ENCODE data around the gene ABTB2.
"Not testable (repeated sequence)": the region's sequence is repeated elsewhere in the genome, so short reads cannot be mapped to it uniquely, and the experiment has no call there.

Gene ABTB2

DNA sequence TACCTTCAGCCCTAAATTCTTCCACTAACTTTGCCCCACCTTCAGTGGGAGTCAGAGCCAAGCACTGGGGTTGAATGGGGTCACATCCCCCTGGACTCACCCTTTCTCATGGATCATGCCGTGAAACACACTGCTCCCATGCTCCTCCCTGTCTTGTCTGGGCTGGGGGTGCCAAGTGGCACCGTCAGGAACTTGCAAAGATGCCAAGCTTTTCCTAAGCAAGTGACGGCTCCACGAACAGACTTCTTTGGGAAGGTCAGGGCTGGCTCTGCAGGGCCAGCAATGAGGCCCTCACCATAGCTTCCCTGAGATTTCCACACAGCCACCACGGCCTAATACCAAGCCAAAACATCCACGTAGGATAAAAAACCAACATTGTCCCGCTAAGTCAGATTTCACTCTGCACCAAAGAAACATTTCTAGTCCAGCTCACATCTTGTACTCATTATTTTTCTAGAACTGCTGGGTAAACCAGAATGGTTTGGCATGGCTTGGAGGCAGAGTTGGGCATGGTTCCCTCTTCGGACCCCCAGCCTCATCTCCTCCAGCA lies 175.9 kb downstream of the ABTB2 start:
- DNase-seq = no peak

- no peak for DNase-seq
These were observed 176.6 kb downstream of the ABTB2 start for GRCh38 chr11:34181251-34181650.

DNA sequence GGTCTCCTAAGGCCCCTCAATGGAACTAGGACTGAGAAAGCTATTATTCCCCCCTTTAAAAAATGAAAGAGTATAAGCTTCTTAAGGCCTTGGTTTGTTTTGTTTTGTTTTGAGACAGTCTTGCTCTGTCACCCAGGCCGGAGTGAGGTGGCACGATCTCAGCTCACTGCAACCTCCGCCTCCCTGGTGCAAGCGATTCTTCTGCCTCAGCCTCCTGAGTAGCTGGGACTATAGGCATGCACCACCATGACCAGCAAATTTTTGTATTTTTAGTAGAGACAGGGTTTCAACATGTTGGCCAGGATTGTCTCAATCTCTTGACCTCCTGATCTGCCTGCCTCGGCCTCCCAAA lies 177.0 kb downstream of the ABTB2 start:
- not testable (repeated sequence) for DNase-seq

DNA sequence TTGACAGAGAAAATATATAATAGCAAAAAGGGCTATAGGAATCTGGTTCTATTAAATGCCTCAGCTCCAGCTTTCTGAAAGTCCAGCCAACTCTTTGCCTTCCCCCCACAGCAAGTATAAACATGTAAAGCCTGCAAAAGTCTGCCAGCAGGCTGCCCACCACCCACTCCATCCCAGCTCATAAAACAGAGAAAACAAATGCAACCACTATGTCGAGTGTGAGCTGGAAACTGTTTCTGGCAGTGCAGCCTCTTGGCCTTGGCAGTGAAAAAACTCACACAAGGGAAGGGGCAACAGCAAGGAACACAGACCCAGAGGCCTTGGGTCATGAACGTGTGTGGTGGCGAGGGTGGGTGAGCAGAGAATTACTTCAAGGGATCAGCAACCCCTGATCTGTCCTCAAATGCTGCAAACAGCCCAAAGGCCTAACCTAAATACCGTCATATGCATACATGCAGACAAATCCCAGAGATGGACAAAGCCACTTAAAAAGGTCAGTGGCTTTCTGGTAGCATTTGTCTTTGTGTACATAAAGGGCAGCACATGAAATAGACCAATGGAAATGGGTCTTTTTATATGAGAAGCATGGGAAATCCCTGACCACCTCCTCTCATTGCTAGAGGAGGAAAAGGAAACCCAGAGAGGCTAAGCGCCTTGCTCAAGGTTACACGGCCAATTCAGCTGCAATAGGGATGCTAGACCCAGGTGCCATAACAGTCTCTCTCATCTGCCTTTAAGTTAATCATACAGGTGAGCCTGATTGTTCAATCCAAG lies 177.6 kb downstream of the ABTB2 start:
- no peak for DNase-seq

DNA sequence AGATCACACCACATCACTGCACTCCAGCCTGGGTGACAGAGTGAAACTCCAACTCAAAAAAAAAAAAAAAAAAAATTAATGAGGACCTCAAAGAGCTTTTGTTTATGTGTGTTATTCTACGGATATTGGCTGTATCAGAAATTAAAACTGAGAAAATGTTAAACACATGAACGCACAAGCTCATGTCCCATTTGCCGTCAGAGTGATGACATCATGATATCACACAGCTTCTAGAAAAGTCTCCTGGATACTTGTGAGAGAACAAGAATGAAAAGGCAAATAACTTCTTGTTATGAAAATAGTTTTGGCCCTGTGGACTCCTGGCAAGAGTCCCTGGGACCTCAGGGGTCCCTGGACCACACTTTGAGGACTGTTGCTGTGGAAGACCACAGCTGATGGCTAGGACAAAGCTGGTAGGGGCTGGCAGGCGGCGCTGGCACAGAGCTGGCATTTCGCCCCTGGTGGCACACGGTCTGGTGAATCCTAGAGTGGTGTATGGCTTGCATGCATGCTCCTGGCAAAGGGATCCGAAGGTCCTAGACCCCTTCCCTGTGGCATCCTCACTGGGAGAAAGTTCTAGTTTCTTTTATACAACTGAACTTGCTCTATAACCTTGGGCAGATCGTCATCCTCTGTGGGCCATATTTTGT lies 178.7 kb downstream of the ABTB2 start:
- DNase-seq = no peak

GRCh38 chr11:34178209-34178821 lies 179.5 kb downstream of the ABTB2 start:
- no peak for DNase-seq

DNA sequence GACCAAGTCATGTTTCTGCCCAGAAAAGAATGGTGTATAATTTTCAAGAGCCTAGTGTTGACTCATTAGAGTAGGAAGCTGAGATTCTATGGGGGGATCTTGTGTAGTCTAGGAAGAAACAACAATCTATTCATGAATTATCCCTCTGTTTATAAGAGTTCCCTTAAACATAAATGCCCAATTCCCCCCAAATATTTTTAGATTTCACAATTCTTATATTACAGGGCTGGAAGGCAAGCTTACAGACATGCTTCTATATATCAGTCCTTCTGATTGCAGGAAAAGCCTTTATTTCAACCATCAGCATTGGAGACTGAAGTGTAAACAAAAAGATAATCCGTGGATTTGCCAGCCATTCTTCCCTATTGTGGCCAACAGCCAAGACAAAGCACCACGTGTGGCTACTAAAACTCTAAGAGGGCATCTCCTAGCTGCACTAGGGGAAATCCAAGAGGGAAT lies 181.0 kb downstream of the ABTB2 start:
- no peak for DNase-seq

DNA sequence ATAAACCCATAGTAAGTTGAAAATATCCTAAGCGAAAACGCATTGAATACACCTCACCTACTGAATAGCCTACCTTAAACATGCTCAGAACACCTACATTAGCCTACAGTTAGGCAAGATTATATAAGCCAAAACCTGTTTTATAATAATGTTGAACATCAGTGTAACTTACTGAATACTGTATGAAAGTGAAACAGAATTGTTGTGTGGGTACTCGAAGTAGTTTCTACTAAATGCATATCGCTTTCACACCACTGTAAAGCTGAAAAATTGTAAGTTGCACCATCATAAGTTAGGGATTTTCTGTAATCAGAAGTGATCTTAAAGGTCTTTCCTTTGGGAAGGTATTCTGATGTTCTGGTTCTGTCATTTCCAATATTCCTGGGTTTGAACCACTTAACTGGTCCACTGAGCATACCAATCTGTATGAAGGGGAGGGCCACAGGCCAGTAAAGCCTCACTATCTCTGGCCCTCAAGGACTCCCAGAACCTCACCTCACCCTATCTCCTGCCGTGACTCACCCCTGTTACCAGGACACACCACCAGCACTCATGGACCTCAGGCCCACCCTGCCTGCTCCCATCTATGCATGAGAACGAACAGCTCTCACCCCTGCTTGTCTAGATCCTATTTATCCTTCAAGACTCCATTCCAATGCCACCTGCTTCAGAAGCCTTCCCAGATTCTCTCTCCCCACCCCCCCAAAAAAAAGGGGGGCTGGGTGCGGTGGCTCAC lies 182.4 kb downstream of the ABTB2 start:
- DNase-seq = no peak

- peak; percentile 74 for DNase-seq
These were observed 183.3 kb downstream of the ABTB2 start for GRCh38 chr11:34174412-34175041.

DNA sequence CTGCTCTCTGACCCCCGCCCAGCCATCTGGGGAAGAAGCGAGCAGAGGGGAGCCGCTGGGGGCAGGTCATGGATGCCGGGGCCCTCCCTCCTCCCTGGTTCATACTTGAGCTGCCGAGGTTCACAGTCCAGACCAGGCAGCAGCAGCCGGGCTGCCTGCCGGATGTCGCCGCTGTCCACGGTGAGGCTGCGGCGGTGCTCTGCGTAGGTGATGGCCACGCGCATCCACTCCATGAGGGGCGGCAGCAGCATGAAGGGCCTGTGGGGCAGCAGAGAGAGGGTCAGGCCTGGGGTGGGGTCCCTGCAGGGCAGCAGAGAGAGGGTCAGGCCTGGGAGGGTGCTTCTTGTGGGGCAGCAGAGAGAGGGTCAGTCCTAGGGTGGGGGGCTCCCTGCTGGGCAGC lies 184.8 kb downstream of the ABTB2 start:
- no peak for DNase-seq

DNA sequence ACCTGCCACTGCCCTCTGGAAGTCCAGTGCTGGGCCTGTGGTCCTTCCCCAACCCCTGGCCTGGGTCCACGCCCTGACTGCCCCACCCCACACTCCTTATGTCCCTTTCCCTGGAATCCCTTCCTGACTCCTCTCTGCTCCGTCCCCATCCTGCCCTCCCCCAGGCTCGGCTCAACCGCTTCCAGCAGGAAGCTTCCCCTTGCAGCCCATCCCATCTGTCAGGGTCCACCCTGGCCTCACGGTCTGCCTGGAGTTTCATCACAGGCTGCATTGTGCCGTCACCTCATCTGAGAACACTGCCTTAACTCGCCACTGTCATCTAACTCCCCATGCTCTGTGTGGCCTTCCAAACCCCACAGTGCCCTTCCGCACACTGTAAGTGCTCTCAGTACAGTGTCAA lies 188.1 kb downstream of the ABTB2 start:
- no peak for DNase-seq

DNA sequence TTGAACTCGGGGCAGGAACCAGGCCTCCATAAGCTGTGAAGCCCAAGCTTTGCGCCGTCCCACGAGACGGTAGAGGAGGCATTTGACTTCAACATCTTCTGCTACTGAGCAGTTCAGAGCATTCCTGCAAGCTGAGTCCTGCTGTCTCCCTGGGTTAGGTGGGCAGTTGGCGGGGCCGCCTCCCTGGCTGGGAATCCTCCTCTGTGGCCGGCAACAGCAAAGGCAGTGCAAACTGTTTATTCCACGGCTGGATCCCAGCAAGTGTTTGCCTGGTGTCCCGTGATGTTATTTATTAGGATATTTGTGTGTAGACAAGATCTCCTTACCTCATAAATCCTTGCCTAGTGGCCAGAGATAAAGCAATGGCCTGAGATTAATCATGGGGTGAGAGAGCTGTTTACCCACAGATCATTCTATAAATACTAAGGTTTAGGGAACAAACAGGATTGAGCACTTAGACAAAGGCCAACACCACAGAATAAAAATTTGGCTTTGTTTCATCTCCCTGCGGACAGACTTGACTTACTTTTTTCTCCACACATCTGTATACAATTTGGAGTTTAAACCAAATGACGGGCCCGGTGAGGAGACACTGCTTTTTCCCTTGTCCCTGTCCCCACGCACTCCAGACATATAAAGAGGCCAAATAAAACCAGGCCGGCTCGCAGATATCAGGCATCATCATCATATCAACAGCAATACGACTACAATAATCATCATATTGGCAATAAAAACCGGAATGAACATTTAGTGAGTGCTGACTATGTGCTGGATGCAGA lies 189.0 kb downstream of the ABTB2 start:
- DNase-seq = no peak

GRCh38 chr11:34167961-34168360 lies 189.8 kb downstream of the ABTB2 start:
- no peak for DNase-seq

GRCh38 chr11:34166806-34167740 lies 190.7 kb downstream of the ABTB2 start:
- DNase-seq = no peak

DNA sequence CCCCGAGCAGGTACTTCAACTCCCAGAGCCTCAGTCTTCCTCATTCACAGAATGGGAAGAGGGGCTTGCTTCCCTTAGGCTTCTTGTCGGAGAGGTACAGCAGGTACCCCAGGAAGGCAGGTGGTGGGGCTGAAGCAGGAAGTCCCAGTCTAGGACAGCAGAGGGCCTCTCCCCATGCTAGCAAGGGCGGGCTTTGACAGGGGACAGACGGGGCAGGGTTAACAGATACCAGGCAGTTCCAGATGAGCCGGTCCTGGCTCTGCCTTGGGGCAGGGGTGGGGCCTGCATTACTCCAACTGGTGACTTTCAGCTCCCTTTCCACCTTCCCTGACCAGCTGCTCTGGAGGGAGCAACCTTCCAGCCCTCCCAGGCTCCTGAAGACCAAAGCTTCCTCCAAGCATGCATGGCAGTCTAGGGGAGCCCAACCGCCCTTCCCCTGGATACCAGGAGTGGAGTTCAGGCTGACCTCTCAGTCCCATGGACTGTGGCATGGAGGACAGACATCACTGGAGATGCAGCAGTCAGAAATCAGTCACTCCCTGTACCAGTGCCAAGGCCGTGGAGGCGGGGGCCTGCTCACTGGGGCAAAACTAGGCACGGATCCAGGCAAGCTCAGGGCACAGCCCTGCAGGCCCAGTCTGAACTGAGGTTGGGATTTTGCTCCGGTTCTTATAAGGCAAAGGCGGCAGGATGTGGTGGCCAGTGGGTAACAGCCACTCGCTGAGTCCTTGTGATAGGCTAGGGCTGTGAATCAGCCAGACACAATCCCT lies 191.8 kb downstream of the ABTB2 start:
- DNase-seq = no peak

DNA sequence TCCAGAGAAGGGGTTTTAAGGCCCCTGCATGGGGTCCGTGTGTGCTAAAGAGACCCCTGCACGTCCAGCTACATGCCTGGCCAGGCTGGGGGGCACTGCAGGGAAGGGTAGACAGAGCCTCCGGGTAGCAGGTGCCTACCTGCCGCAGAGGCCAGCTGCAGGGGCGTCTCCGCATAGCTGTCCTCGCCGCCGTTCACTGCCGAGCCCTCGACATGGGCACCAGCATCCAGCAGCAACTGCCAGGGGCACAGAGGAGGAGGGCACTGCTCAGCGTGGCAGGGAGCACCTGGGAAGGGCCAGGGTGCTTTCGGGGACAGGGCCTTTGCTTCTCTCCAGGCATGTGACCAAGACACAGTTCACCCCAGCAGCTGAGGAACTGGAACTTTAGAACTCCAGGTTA lies 192.7 kb downstream of the ABTB2 start:
- no peak for DNase-seq

GRCh38 chr11:34162856-34163255 lies 195.0 kb downstream of the ABTB2 start:
- DNase-seq = no peak

DNA sequence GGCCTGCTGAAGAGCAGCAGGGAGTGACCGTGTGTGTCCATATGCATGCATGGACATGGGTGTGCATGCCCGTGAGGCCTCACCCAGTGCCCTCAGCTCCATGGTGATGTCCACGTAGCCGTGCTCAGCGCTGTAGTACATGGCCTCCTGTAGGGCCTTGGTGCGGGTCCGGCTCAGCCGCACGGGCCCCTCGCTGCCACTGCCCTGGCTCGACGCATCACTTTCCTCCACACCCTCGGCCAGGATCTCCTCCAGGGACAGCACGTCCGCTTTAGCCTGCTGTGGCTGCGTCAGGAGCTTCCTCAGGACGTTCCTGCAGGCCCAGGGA lies 195.4 kb downstream of the ABTB2 start:
- no peak for DNase-seq

GRCh38 chr11:34161812-34162492 lies 195.9 kb downstream of the ABTB2 start:
- DNase-seq = no peak
